Fibroblast of villous mesenchyme (primary cell): ENCODE measurements around the gene PCYT2. TPM values are rescaled to one million over a fixed set of nuclear protein-coding genes. Genes with fewer than 3 reads are reported as not detected.

Experiments used
- DNase-seq: peaks from one replicate; pipeline ENCODE4 v3.0.0-alpha.2; 2010; ENCODE audit warnings: low read depth
- H3K4me3 ChIP-seq: 2 replicates; pipeline ENCODE4 v1.5.1; 2011; ENCODE audit warnings: low read depth, mild to moderate bottlenecking, low read length
- total RNA-seq: library from RNA; depleted of rRNA; stranded (reverse); fragments of >200 nt; gene quantifications from 2 replicates; pipeline ENCODE4 v1.2.3, GENCODE V29; 2012
- TF ChIP-seq, protein P1 (sequence below): IDR thresholded peaks from 2 replicates; pipeline ENCODE4 v1.5.1; 2012; ENCODE audit warnings: low read depth, mild to moderate bottlenecking, low read length; ENCODE audit not compliant: insufficient read depth

The PCYT2 gene
- 70.8 and 73.1 TPM in 2 replicates for total RNA-seq

DNA sequence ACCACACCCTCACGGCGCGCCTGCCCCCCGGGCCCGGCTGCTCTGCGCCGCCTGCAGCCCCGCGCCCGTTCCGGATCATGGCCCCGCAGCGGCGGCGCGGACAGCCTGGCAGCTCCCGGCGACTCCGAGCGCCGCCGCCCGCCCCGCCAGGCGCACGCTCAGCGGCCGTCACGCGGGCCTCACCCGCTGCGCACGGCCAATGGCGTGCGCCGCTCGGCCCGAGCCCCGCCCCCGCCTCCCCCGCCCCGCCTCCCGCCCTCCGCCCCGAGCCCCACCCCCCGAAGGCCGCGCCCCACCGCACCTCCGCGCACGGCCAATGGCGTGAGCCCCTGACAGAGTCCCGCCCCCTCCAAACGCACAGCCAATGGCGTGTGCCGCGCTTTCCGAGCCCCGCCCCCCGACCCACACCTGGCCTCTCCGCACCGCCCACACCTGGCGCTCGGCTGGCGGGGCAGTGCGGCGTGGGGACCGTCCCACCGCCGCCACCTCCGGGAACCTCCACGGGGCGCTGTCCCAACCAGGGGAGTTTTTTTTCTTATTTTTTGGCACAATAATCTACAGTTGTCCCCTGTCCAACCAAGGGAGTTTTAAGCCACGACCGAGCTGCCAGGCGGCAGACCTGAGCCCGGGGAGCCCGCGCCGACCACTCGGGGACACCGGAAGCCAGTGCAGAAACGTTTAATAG, at the start of gene PCYT2:
TSS of gene PCYT2 (minus strand) at position 123 of the 685 bp plus-strand sequence. CDS start at position 79, 44 bp downstream.
- DNase-seq, result peak; percentile 85
- TF ChIP-seq, protein P1, sequence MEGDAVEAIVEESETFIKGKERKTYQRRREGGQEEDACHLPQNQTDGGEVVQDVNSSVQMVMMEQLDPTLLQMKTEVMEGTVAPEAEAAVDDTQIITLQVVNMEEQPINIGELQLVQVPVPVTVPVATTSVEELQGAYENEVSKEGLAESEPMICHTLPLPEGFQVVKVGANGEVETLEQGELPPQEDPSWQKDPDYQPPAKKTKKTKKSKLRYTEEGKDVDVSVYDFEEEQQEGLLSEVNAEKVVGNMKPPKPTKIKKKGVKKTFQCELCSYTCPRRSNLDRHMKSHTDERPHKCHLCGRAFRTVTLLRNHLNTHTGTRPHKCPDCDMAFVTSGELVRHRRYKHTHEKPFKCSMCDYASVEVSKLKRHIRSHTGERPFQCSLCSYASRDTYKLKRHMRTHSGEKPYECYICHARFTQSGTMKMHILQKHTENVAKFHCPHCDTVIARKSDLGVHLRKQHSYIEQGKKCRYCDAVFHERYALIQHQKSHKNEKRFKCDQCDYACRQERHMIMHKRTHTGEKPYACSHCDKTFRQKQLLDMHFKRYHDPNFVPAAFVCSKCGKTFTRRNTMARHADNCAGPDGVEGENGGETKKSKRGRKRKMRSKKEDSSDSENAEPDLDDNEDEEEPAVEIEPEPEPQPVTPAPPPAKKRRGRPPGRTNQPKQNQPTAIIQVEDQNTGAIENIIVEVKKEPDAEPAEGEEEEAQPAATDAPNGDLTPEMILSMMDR, result no peak

DNA sequence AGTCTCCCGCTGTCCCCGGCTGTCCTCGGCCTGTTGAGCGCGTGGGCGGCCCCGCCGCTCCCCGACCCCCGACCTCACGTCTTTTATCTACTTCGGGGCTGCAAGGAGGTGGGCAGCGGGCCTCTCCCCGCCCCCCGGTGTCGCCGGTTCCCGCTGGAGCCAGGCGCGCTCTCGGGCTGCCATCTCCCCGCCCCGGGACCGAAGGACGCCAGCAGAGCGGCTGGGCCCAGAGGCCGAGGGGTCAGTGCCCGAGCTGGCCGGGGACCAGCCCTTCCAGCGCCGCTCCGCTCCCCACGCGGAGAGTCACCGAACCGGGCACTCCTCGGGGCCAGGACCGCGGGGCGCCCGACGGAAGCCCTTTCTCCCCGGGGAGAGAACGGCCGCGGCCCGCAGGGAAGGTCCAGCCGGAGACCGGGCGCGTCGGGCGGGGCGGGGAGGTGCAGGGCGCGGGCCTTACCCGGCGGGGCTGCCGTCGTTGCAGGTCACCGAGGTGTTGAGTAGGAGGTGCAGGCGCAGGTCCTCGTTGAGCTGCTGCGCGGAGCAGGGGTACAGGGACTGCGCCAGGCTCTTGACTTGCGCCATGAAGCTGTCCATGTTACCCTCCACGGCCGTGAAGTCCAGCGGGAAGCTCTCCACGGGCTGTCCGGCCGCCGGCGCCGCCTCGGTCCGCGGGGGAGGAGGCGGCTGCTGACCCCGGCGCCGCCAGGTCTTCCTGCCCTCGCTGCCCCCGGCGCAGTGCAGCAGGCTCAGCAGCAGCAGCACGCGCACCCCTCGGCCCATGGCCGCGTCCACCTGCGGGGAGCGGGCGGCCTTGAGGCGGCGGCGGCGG, 49.1 kb upstream of the PCYT2 start:
- TF ChIP-seq, protein P1, result no peak
- peak overlapping the region; percentile 52 for H3K4me3 ChIP-seq
- no peak for DNase-seq

More for the DNA sequence above, at the start of gene PCYT2:
- peak within 1 kb of the TSS; percentile 78 for H3K4me3 ChIP-seq

DNA sequence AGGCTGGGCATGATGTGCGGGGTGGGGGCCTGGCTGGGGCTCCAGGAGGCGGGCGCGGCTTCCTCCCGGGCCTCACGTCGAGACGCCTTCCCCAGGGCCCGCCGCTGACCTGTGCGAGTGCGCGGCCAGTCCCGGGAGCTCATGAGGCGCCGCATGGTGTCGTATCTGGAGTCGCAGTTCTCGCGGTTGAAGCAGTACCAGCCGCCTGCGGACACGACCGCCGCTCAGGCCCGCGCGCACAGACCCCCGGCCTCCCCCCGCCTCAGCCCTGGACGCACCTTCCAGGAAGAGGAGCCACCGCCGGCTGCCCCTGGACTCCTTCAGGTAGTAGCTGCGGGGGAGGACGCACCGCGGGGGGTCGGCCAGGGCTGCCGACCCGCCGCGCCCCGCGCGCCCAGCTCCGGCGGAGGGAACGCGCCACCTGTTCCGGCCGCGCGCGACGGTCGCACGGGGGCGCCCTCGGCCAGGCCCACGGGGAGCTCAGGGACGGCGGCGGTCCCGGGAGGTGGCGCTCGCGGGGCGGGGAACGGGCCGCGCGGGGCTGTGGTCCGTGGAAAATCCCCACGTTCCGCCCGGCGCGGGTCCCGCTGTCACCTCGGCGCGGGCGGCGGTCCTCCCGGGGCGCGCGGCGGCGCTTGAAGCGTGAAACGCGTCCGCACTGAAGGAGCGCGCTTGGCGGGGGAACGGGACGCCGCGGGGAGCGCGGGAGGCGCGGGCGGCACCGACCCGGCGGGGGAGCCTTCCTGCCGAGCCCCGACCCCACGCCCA, 48.3 kb upstream of the PCYT2 start:
- peak; percentile 59 for DNase-seq
- H3K4me3 ChIP-seq, result peak overlapping the region; percentile 52
- TF ChIP-seq, protein P1, result peak; percentile 47

DNA sequence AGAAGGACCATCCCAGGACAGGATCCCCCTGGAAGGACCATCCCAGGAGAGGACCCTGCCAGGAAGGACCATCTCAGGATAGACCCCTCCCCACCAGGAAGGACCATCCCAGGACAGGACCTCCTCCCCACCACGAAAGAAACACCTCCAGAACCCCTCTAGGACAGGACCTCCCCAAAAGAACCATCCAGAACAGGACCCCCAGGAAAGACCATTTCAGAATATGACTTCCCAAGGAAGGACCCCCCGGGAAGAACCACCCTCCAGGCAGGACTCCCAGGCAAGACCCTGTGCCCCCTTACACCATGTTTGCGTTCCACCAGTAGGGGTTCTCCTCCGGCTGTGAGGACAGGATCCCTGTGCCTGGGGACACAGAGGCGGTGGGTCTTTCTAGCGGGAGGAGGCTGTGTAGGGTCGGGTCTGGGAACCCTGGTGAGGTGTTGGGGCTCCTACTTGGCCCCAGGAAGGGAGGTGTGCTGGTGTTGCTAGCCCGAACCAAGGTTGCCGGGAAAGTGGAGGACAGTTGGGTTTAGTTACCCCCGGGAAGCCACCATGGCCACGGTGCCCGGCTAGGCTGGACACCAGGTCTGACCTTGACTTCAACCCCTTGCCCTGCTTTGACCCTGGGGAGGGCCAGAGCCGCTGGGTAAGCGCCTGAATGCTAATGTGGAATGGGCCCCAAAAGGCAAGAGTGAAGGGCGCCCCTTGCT, 47.6 kb upstream of the PCYT2 start:
- TF ChIP-seq, protein P1, result no peak
- no peak overlapping the region for H3K4me3 ChIP-seq
- no peak for DNase-seq

DNA sequence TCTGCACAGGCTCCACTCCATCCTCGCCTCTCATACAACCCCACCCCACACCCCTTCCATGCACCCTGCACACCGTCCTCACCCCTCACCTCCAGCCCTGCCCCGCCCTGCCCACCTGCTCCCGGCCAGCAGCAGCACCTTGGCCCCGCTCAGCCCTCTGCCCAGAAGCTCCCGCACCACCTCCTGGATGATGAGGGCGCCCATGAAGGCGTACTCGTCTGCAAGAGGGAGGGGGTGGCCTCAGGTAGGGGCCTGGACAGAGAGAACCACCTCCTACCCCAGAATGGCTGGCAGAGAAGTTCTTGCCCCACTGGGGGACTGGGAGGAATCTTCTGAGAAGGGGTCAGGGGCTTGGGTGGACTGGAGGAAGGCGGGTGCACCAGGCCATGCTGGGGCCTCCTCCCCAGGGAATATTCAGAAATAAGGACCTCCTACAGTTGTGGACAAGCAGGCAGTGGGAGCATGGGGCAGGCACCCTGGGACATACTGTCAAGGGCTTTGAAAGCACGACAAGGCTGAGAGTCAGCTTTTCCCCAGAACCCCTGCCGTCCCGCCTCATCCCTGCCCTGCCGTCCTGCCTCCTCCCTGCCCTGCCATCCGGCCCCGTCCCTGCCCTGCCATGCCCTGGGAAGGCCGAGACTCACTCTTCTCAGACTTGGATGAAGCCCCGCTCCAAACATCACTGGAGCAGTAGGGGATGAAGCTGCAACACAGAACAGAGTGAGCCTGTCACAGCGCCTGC, 46.7 kb upstream of the PCYT2 start:
- DNase-seq, result no peak
- no peak overlapping the region for H3K4me3 ChIP-seq
- TF ChIP-seq, protein P1, result no peak
